ENCODE data around the gene COG3. TPM values are rescaled to one million over a fixed set of nuclear protein-coding genes. Genes with fewer than 3 reads are reported as not detected.

COG3 gene
- total RNA-seq, 1 experiment from 2014 or later: 17.6 TPM

- no peak for DNase-seq (ENCODE audit: low read depth, low spot score)
- H3K4me2 ChIP-seq (ENCODE audit: low read length): no peak overlapping the region
- no peaks in the 10 kb centered on the region for H3K9me2 ChIP-seq (ENCODE audit: insufficient read depth)
- intact Hi-C loops (cut with micrococcal nuclease): no loop called here
- no peak for TF ChIP-seq ZFX (IDR thresholded peaks at IDR 0.05)
- no peak for TF ChIP-seq POLR2A (IDR thresholded peaks at IDR 0.05; ENCODE audit: borderline replicate concordance, extremely low read depth, insufficient read depth, insufficient read length)
- no peak for TF ChIP-seq SIN3A (IDR thresholded peaks at IDR 0.05; ENCODE audit: low read depth)
- no peak for TF ChIP-seq ELF1 (IDR thresholded peaks at IDR 0.05; ENCODE audit: borderline replicate concordance, low read depth)
- TF ChIP-seq EGR1 (IDR thresholded peaks at IDR 0.05; ENCODE audit: low read depth): no peak
- TF ChIP-seq SP1 (IDR thresholded peaks at IDR 0.05; ENCODE audit: low read depth): no peak
- TF ChIP-seq MAX (IDR thresholded peaks at IDR 0.05): no peak
- TF ChIP-seq RAD21 (IDR thresholded peaks at IDR 0.05; ENCODE audit: low read depth): no peak
- no peak for TF ChIP-seq SRF (IDR thresholded peaks at IDR 0.05; ENCODE audit: low read depth)
- no peak for TF ChIP-seq EZH2phosphoT487 (IDR thresholded peaks at IDR 0.05; ENCODE audit: borderline replicate concordance)
- TF ChIP-seq FOSL1 (IDR thresholded peaks at IDR 0.05; ENCODE audit: low read depth): no peak
- no peak for TF ChIP-seq CBX3 (IDR thresholded peaks at IDR 0.05; ENCODE audit: low read depth)
- no peak for TF ChIP-seq EZH2 (IDR thresholded peaks at IDR 0.05)
- H3K27ac ChIP-seq (ENCODE audit: low read depth, low read length): no peak overlapping the region
- no peak for ATAC-seq
- no peaks in the 10 kb centered on the region for H3K9me3 ChIP-seq (ENCODE audit: control insufficient read depth in 1 of 2, insufficient read depth in 1 of 2, low read depth in 1 of 2, low read length in 2 of 2)
- no peak overlapping the region for H3K4me3 ChIP-seq (replicated peaks in 1 of 2; ENCODE audit: low read depth in 1 of 2, low read length in 2 of 2)
- ChIA-PET CTCF (no interaction called here), RAD21 (ENCODE audit: low non-redundant PET in 1 of 2, low total read pairs in 2 of 2, uncharacterized antibody in 2 of 2, unreplicated experiment in 2 of 2) (no interaction called here), POLR2A (no interaction called here)
- no peaks in the 10 kb centered on the region for H3K79me2 ChIP-seq (ENCODE audit: insufficient read depth, low read length)
- no peaks in the 10 kb centered on the region for H3K4me1 ChIP-seq (ENCODE audit: control insufficient read depth in 1 of 2, insufficient read depth in 2 of 2, low read length in 2 of 2)
- no peak overlapping the region for H3K9ac ChIP-seq (ENCODE audit: low read length)
- no peak overlapping the region for H2AFZ ChIP-seq (ENCODE audit: low read depth, low read length, poor library complexity, severe bottlenecking)
- no TSS peak for BruUV-seq (replicated peaks)
- no peaks in the 10 kb centered on the region for H4K20me1 ChIP-seq (ENCODE audit: insufficient read depth)
- no peaks in the 10 kb centered on the region for H3K36me3 ChIP-seq (ENCODE audit: control insufficient read depth in 1 of 2, insufficient read depth in 2 of 2, low read length in 2 of 2)
- no peaks in the 10 kb centered on the region for H3K27me3 ChIP-seq (ENCODE audit: insufficient read depth, low read length)
Observed at GRCh38 chr13:45542391-45542790, 77.7 kb downstream of the COG3 start.

- H4K20me1 ChIP-seq (ENCODE audit: insufficient read depth): no peaks in the 10 kb centered on the region
- ChIA-PET POLR2A (no interaction called here), CTCF (no interaction called here), RAD21 (ENCODE audit: low non-redundant PET in 1 of 2, low total read pairs in 2 of 2, uncharacterized antibody in 2 of 2, unreplicated experiment in 2 of 2) (no interaction called here)
- H3K27ac ChIP-seq (ENCODE audit: low read depth, low read length): no peak overlapping the region
- intact Hi-C loops (cut with micrococcal nuclease): no loop called here
- no peak overlapping the region for H2AFZ ChIP-seq (ENCODE audit: low read depth, low read length, poor library complexity, severe bottlenecking)
- H3K9me2 ChIP-seq (ENCODE audit: insufficient read depth): no peaks in the 10 kb centered on the region
- peaks cover 2% of the 10 kb centered on the region; the same call in 1 of the 2 replicates for H3K27me3 ChIP-seq (ENCODE audit: insufficient read depth, low read length)
- H3K4me1 ChIP-seq (ENCODE audit: control insufficient read depth in 1 of 2, insufficient read depth in 2 of 2, low read length in 2 of 2): no peaks in the 10 kb centered on the region
- BruUV-seq (replicated peaks): no TSS peak
- H3K4me3 ChIP-seq (replicated peaks in 1 of 2; ENCODE audit: low read depth in 1 of 2, low read length in 2 of 2): no peak overlapping the region
- no peaks in the 10 kb centered on the region for H3K9me3 ChIP-seq (ENCODE audit: control insufficient read depth in 1 of 2, insufficient read depth in 1 of 2, low read depth in 1 of 2, low read length in 2 of 2)
- no peaks in the 10 kb centered on the region for H3K79me2 ChIP-seq (ENCODE audit: insufficient read depth, low read length)
- H3K36me3 ChIP-seq (ENCODE audit: control insufficient read depth in 1 of 2, insufficient read depth in 2 of 2, low read length in 2 of 2): no peaks in the 10 kb centered on the region
- DNase-seq (ENCODE audit: low read depth, low spot score): no peak
- H3K9ac ChIP-seq (ENCODE audit: low read length): no peak overlapping the region
- no peak for ATAC-seq
- H3K4me2 ChIP-seq (ENCODE audit: low read length): no peak overlapping the region
- no peak for TF ChIP-seq RAD21 (IDR thresholded peaks at IDR 0.05; ENCODE audit: low read depth)
- no peak for TF ChIP-seq EZH2phosphoT487 (IDR thresholded peaks at IDR 0.05; ENCODE audit: borderline replicate concordance)
- no peak for TF ChIP-seq REST (IDR thresholded peaks at IDR 0.05; ENCODE audit: low read depth)
- TF ChIP-seq MAX (IDR thresholded peaks at IDR 0.05): no peak
- TF ChIP-seq POLR2A (IDR thresholded peaks at IDR 0.05; ENCODE audit: borderline replicate concordance, extremely low read depth, insufficient read depth, insufficient read length): no peak
- no peak for TF ChIP-seq SIN3A (IDR thresholded peaks at IDR 0.05; ENCODE audit: low read depth)
- TF ChIP-seq EZH2 (IDR thresholded peaks at IDR 0.05): no peak
- TF ChIP-seq ZNF274 (IDR thresholded peaks at IDR 0.05; ENCODE audit: low read depth, low read length): no peak
- TF ChIP-seq YY1 (IDR thresholded peaks at IDR 0.05; ENCODE audit: extremely low read depth, insufficient replicate concordance, low read depth, low read length): no peak
- TF ChIP-seq EGR1 (IDR thresholded peaks at IDR 0.05; ENCODE audit: low read depth): no peak
Observed at GRCh38 chr13:45542878-45543277, 78.1 kb downstream of the COG3 start.
